Activated naive CD8-positive, alpha-beta T cell (primary cell): ENCODE data around the gene CCDC178.

Experiments
- H3K27ac Mint-ChIP-seq: one replicate; pipeline ENCODE4 v1.8.0; 2021; ENCODE audit warnings: mixed read lengths
- H3K27me3 Mint-ChIP-seq: one replicate; pipeline ENCODE4 v1.8.0; 2021; ENCODE audit warnings: mixed read lengths
- H3K36me3 Mint-ChIP-seq: one replicate; pipeline ENCODE4 v1.8.0; 2021; ENCODE audit warnings: mixed read lengths
- H3K4me1 Mint-ChIP-seq: one replicate; pipeline ENCODE4 v1.8.0; 2021; ENCODE audit warnings: low read depth, mixed read lengths
- H3K4me3 Mint-ChIP-seq: one replicate; pipeline ENCODE4 v1.8.0; 2021; ENCODE audit warnings: mild to moderate bottlenecking, mixed read lengths
- H3K9me3 Mint-ChIP-seq: one replicate; pipeline ENCODE4 v1.8.0; 2021; ENCODE audit warnings: low read depth, mixed read lengths

Gene CCDC178

GRCh38 chr18:33307520-33307919, 133.0 kb downstream of the CCDC178 start:
- H3K4me1 Mint-ChIP-seq, result no peaks in the 10 kb centered on the region
- no peaks in the 10 kb centered on the region for H3K36me3 Mint-ChIP-seq
- no peak overlapping the region for H3K27ac Mint-ChIP-seq
- H3K9me3 Mint-ChIP-seq, result peaks cover 13% of the 10 kb centered on the region
- no peak overlapping the region for H3K4me3 Mint-ChIP-seq
- no peaks in the 10 kb centered on the region for H3K27me3 Mint-ChIP-seq

GRCh38 chr18:33304277-33304676, 136.2 kb downstream of the CCDC178 start:
- H3K27ac Mint-ChIP-seq, result no peak overlapping the region
- H3K36me3 Mint-ChIP-seq, result no peaks in the 10 kb centered on the region
- H3K9me3 Mint-ChIP-seq, result peaks cover 28% of the 10 kb centered on the region
- no peak overlapping the region for H3K4me3 Mint-ChIP-seq
- H3K4me1 Mint-ChIP-seq, result no peaks in the 10 kb centered on the region
- no peaks in the 10 kb centered on the region for H3K27me3 Mint-ChIP-seq

- Mint-ChIP-seq H3K27me3 (no peaks in the 10 kb centered on the region), H3K4me1 (no peaks in the 10 kb centered on the region), H3K9me3 (peaks cover 11% of the 10 kb centered on the region), H3K36me3 (no peaks in the 10 kb centered on the region), H3K4me3 (no peak overlapping the region), H3K27ac (no peak overlapping the region)
Observed at GRCh38 chr18:33291539-33291938, 149.0 kb downstream of the CCDC178 start.

- H3K27me3 Mint-ChIP-seq, result no peaks in the 10 kb centered on the region
- H3K9me3 Mint-ChIP-seq, result peaks cover 11% of the 10 kb centered on the region
- no peaks in the 10 kb centered on the region for H3K36me3 Mint-ChIP-seq
- H3K4me1 Mint-ChIP-seq, result no peaks in the 10 kb centered on the region
- no peak overlapping the region for H3K4me3 Mint-ChIP-seq
- no peak overlapping the region for H3K27ac Mint-ChIP-seq
Observed at GRCh38 chr18:33288082-33288716, 152.3 kb downstream of the CCDC178 start.

- no peak overlapping the region for H3K4me3 Mint-ChIP-seq
- no peaks in the 10 kb centered on the region for H3K4me1 Mint-ChIP-seq
- H3K27me3 Mint-ChIP-seq, result no peaks in the 10 kb centered on the region
- no peak overlapping the region for H3K27ac Mint-ChIP-seq
- H3K36me3 Mint-ChIP-seq, result no peaks in the 10 kb centered on the region
- peaks cover 2% of the 10 kb centered on the region for H3K9me3 Mint-ChIP-seq
Observed at GRCh38 chr18:33282709-33283333, 157.7 kb downstream of the CCDC178 start.

- no peak overlapping the region for H3K27ac Mint-ChIP-seq
- no peaks in the 10 kb centered on the region for H3K4me1 Mint-ChIP-seq
- H3K27me3 Mint-ChIP-seq, result no peaks in the 10 kb centered on the region
- no peaks in the 10 kb centered on the region for H3K36me3 Mint-ChIP-seq
- H3K9me3 Mint-ChIP-seq, result peaks cover 6% of the 10 kb centered on the region
- no peak overlapping the region for H3K4me3 Mint-ChIP-seq
Observed at GRCh38 chr18:33282142-33282541, 158.4 kb downstream of the CCDC178 start.

GRCh38 chr18:33277431-33277830, 163.1 kb downstream of the CCDC178 start:
- Mint-ChIP-seq H3K27ac (no peak overlapping the region), H3K9me3 (peaks cover 6% of the 10 kb centered on the region), H3K27me3 (no peaks in the 10 kb centered on the region), H3K4me1 (no peaks in the 10 kb centered on the region), H3K4me3 (no peak overlapping the region), H3K36me3 (no peaks in the 10 kb centered on the region)

GRCh38 chr18:33275843-33276242, 164.7 kb downstream of the CCDC178 start:
- H3K4me3 Mint-ChIP-seq, result no peak overlapping the region
- H3K4me1 Mint-ChIP-seq, result no peaks in the 10 kb centered on the region
- no peak overlapping the region for H3K27ac Mint-ChIP-seq

GRCh38 chr18:33270297-33270696, 170.2 kb downstream of the CCDC178 start:
- H3K36me3 Mint-ChIP-seq, result no peaks in the 10 kb centered on the region
- no peaks in the 10 kb centered on the region for H3K27me3 Mint-ChIP-seq
- H3K4me1 Mint-ChIP-seq, result no peaks in the 10 kb centered on the region
- peaks cover 8% of the 10 kb centered on the region for H3K9me3 Mint-ChIP-seq
- H3K4me3 Mint-ChIP-seq, result no peak overlapping the region
- H3K27ac Mint-ChIP-seq, result no peak overlapping the region

More at GRCh38 chr18:33275843-33276242, 164.7 kb downstream of the CCDC178 start:
- H3K9me3 Mint-ChIP-seq, result peaks cover 6% of the 10 kb centered on the region
- no peaks in the 10 kb centered on the region for H3K27me3 Mint-ChIP-seq
- no peaks in the 10 kb centered on the region for H3K36me3 Mint-ChIP-seq

GRCh38 chr18:33269223-33269622, 171.3 kb downstream of the CCDC178 start:
- H3K9me3 Mint-ChIP-seq, result peaks cover 10% of the 10 kb centered on the region
- no peak overlapping the region for H3K27ac Mint-ChIP-seq
- no peaks in the 10 kb centered on the region for H3K27me3 Mint-ChIP-seq
- H3K4me3 Mint-ChIP-seq, result no peak overlapping the region
- no peaks in the 10 kb centered on the region for H3K4me1 Mint-ChIP-seq
- no peaks in the 10 kb centered on the region for H3K36me3 Mint-ChIP-seq

- H3K27me3 Mint-ChIP-seq, result no peaks in the 10 kb centered on the region
Observed at GRCh38 chr18:33264566-33264965, 176.0 kb downstream of the CCDC178 start.

GRCh38 chr18:33239298-33239697, 201.2 kb downstream of the CCDC178 start:
- no peaks in the 10 kb centered on the region for H3K36me3 Mint-ChIP-seq
- H3K9me3 Mint-ChIP-seq, result peaks cover 29% of the 10 kb centered on the region
- no peak overlapping the region for H3K27ac Mint-ChIP-seq
- H3K27me3 Mint-ChIP-seq, result no peaks in the 10 kb centered on the region
- no peak overlapping the region for H3K4me3 Mint-ChIP-seq
- no peaks in the 10 kb centered on the region for H3K4me1 Mint-ChIP-seq

More at GRCh38 chr18:33264566-33264965, 176.0 kb downstream of the CCDC178 start:
- H3K4me1 Mint-ChIP-seq, result no peaks in the 10 kb centered on the region
- peaks cover 20% of the 10 kb centered on the region for H3K9me3 Mint-ChIP-seq
- H3K36me3 Mint-ChIP-seq, result no peaks in the 10 kb centered on the region
- H3K4me3 Mint-ChIP-seq, result no peak overlapping the region
- no peak overlapping the region for H3K27ac Mint-ChIP-seq

GRCh38 chr18:33232318-33232626, 208.2 kb downstream of the CCDC178 start:
- Mint-ChIP-seq H3K36me3 (no peaks in the 10 kb centered on the region), H3K4me3 (no peak overlapping the region), H3K4me1 (peaks cover 4% of the 10 kb centered on the region), H3K27me3 (no peaks in the 10 kb centered on the region), H3K9me3 (no peaks in the 10 kb centered on the region), H3K27ac (no peak overlapping the region)

- no peaks in the 10 kb centered on the region for H3K9me3 Mint-ChIP-seq
- peaks cover 4% of the 10 kb centered on the region for H3K4me1 Mint-ChIP-seq
- no peaks in the 10 kb centered on the region for H3K27me3 Mint-ChIP-seq
- H3K36me3 Mint-ChIP-seq, result no peaks in the 10 kb centered on the region
- H3K27ac Mint-ChIP-seq, result no peak overlapping the region
- no peak overlapping the region for H3K4me3 Mint-ChIP-seq
Observed at GRCh38 chr18:33231474-33232317, 208.8 kb downstream of the CCDC178 start.

- Mint-ChIP-seq H3K4me3 (no peak overlapping the region), H3K9me3 (peaks cover 9% of the 10 kb centered on the region), H3K4me1 (no peaks in the 10 kb centered on the region), H3K27ac (no peak overlapping the region), H3K27me3 (peaks cover 1% of the 10 kb centered on the region), H3K36me3 (no peaks in the 10 kb centered on the region)
Observed at GRCh38 chr18:33212363-33212762, 228.2 kb downstream of the CCDC178 start.
